GM21367 (cell line): ENCODE data around the gene ARSB.

Source experiments
- ATAC-seq: cut with Tn5 transposase; IDR thresholded peaks from one replicate; pipeline ENCODE4 v1.9.1; 2021; ENCODE audit not compliant: unreplicated experiment

Gene ARSB

GRCh38 chr5:78809444-78809843 is 175.7 kb downstream of the ARSB start:
- no peak for ATAC-seq

- no peak for ATAC-seq
These were observed 176.3 kb downstream of the ARSB start for GRCh38 chr5:78808818-78809217.

- no peak for ATAC-seq
These were observed 176.7 kb downstream of the ARSB start for GRCh38 chr5:78808380-78808779.

DNA sequence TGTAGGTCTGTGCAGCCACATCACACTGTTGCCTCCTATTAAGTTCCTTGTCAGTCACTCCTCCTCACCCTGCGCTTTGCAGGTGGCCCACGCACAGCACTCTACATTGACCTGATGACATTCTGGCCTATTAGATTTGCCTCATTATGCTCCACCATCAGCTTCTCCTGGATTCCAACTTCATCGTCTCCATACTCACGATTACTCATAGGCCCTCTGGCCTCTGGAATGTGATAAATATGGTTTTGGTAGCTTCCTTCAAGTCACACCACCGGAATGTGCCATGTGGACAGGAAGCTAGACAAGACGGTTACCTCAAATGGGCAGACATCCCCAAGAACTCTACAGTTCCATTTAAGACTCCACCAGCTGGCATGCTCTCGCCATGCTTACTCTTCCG is 178.6 kb downstream of the ARSB start:
- no peak for ATAC-seq

- ATAC-seq: no peak
These were observed 179.5 kb downstream of the ARSB start for GRCh38 chr5:78805474-78806124.

DNA sequence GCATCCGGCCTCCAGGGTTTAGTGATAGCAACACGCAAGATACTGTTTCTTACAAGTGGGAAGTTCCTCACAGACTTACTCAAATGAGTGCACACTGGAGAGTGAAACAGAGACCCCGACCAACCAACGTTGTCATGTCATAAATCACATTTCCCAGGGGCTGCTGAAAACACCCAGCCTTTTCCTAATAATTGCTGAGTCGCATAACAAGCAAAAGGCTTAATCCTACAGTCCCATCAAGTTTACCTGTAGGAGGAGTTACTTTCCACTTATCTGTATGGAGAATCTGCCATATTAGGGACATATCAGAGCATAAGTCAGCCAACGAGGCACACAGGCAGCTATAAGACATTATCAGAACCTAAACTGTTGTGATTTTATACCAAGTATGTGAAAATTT is 180.1 kb downstream of the ARSB start:
- ATAC-seq: no peak

DNA sequence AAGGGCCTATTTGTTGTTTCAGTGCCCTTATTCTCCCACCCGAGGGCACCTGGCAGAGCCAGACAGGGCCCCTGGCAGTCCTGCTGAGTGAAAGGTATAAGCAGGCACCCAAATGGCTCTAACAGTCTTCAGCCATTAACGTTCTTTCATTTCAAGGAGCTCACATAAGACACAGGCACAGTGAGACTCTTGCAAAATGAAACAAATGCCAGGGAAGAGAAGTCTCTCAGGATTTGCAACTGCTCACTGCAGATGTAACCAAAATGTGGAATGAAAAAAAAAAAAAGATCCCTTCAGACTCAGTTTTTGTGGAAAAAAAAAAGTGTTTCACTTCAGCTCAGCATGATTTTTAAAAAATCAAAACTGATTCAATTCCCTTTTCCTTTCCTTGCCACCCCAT is 181.2 kb downstream of the ARSB start:
- ATAC-seq: no peak

GRCh38 chr5:78803353-78803752 is 181.8 kb downstream of the ARSB start:
- ATAC-seq: no peak

DNA sequence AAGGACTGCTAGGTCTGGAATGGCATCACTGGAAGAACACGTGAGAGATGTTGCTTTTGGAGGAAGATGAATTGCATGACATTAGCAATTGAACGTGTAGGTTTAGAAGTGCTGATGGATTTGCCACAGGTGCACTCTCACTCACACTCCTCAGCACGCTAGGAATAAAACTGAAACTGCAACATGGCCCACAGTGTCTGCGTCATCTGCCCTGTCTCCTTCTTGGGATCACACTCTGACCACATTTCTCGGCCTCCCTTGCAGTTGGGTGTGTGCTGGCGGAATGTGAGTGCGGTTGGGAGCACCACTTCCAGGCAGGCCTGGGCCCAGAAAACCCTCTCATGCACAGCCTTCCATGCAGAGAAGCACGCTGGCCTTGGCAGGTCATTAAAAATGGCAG is 183.7 kb downstream of the ARSB start:
- ATAC-seq: no peak

DNA sequence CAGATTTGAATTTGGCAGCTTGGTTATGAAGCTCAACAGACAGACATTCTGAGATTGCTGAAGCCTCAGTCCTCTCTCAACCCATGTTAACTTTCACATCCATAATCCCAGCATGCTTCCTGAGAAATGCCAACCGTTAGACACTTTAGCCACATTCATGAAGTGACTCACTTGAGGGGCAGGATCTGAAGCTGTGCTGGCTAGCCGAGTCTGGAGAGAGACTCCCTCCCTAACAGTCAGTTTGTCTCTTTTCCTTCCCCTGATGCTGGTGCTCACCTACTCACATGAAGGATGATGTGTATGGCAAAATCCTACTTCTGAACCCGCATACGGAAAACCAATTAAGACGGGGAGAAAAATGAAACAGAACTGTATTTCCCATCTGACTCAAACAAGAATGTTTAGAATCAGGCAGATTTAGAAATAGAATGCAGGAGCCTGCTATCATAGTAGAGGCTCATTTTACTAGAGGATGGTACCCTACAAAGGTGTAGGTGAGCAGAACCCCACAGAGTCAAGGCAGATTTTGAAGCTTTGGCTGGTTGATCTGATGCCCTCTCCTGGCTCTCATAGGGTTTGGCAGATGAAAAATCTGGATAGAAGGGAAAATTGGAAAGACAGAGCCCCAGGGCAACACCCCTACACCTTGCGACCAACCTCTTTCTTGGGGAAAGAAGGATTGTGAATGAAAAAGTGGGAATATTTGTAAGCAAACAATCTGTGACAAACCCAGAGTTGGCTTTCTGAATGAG is 185.7 kb downstream of the ARSB start:
- ATAC-seq: no peak

GRCh38 chr5:78798673-78799029 is 186.5 kb downstream of the ARSB start:
- no peak for ATAC-seq

- ATAC-seq: no peak
These were observed 187.0 kb downstream of the ARSB start for GRCh38 chr5:78797936-78798672.

- no peak for ATAC-seq
These were observed 189.4 kb downstream of the ARSB start for GRCh38 chr5:78795757-78796156.

DNA sequence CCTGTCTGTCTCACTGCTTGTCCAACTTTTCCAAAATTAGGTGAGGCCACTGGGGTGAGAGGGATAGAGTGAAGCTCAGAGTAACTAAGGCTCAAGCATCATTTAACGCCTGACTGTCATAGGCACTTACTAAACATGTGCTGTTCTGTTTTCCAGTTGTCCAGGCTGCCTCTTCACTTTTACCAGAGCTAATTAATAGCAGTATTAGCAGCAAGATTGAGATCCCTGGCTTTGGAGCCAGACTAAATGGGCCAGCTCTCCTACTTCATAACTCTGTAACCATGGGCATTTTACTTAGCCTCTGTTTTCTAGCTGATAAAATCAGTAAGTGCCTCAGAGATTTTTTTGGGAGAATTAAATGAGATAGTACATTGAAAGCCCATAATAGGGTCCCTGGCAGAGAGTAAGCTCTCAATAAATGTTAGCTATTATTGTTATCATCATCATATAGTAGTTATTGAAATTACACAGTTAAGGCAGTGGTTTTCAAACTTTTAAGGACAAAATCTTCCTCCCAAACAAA is 190.4 kb downstream of the ARSB start:
- no peak for ATAC-seq

DNA sequence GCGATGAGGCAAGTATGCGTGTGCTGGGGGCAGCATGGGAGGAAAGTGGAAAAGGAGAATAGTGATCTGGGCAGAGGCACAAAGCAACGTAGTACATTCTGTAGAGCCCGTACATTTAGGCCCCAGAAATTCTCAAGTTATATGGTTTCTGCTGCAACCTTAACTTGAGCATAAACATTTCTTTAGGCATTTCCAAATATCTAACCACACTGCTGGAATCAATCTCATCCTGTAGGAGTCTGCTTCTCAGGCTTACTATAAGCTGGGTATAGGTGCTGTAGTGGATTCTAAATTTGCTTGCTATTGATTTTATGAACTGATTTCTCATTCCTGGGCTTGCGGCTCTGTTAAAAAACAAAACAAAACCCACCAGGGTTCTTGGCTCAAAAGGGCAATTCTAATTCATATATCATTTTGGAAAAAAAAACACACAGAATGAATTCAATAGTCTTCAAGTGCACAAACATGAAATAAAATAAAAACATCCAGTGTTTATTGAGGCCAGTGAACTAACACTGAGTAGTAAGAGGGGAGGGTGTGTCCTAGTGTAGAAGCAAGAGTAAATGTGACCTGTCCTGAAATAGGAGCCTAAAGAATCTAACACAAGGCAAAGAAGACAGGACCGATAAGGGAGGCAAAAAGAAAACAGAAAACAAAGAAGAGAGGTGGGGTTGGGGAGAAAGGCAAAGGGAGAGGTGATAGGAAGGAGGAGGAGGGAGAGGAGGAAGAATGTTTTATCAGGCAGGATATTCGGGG is 191.0 kb downstream of the ARSB start:
- ATAC-seq: no peak

- no peak for ATAC-seq
These were observed 192.6 kb downstream of the ARSB start for GRCh38 chr5:78792345-78793055.

- ATAC-seq: no peak
These were observed 193.5 kb downstream of the ARSB start for GRCh38 chr5:78791501-78792100.

GRCh38 chr5:78787783-78788182 is 197.3 kb downstream of the ARSB start:
- no peak for ATAC-seq

GRCh38 chr5:78785454-78785853 is 199.7 kb downstream of the ARSB start:
- no peak for ATAC-seq

- no peak for ATAC-seq
These were observed 201.5 kb downstream of the ARSB start for GRCh38 chr5:78783434-78784130.
